ENCODE results near the gene NPAS1.

Gene NPAS1

DNA sequence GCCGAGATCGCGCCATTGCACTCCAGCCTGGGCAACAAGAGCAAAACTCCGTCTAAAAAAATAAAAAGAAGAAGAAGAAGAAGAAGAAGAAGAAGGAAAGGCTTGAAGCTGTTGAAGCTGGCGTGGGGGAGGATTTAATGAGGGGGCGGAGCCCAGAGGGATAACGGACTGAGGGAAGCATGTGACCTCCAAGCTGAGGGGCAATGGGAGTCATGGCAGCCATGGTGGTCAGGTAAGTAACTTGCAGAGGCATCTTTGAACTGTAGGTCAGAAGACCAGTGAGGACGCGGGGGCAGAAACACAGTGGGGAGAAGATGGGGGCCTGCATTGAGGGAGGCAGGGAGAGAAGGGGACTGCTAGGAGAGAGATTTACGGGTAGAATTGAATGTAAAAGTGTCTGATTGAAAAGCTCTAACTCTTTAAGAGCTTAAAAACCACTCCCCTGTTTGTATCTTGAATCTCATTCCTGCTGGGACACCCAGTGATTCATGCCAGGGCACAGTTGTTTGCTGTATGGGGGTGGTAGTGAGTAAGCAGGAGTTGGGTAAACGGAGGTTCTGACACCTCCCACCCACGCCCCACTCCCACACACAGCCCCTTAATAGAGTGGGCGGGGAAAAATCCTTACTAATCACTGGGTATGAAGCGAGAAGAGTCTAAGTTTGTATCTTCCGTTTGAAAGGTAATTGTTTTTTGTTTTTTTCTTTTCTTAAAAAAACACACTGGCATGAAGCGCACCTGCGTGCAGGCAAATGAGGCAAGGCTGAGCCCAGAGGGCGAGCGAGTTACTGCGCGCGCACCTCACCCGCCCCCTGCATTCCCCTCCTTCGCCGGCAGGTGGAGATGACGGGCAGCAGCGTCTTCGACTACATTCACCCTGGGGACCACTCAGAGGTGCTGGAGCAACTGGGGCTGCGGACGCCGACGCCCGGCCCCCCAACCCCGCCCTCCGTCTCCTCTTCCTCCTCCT lies 15.8 kb downstream of the NPAS1 start:
- peak; percentile 82 for TF ChIP-seq CTCF (IDR thresholded peaks at IDR 0.05; ENCODE audit: low read length, missing control alignments)
- DNase-seq (ENCODE audit: low read depth) = peak; percentile 80
- peak overlapping the region; percentile 56 for H3K4me3 ChIP-seq (replicated peaks; ENCODE audit: low read depth, low read length)

- DNase-seq (ENCODE audit: low read depth) = no peak
- TF ChIP-seq CTCF (IDR thresholded peaks at IDR 0.05; ENCODE audit: low read length, missing control alignments) = no peak
Measured at GRCh38 chr19:47036097-47036651, 16.5 kb downstream of the NPAS1 start.

DNA sequence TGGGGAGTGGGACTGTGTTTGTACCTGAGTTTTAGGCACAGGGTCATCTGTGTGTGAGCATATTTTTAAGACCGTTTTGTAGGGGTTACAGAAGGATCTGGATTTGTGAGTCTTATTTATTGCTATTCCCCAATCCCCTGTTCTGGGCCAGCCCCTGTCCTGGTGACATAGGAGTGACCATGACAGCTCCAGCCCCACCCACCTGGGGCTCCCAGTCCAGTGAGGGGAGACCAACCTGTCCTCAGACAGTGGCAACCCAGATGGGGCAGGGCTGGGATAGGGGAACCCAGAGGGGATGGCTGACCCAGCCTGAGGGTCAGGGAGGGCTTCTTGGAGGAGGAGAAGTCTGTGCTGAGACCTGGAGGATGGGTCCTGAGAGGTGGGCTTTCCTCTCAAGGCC lies 18.1 kb downstream of the NPAS1 start:
- DNase-seq (ENCODE audit: low read depth) = no peak
- no peak overlapping the region for H3K4me3 ChIP-seq (replicated peaks; ENCODE audit: low read depth, low read length)
- TF ChIP-seq CTCF (IDR thresholded peaks at IDR 0.05; ENCODE audit: low read length, missing control alignments) = no peak

More at GRCh38 chr19:47036097-47036651, 16.5 kb downstream of the NPAS1 start:
- peak overlapping the region; percentile 56 for H3K4me3 ChIP-seq (replicated peaks; ENCODE audit: low read depth, low read length)

- H3K4me3 ChIP-seq (replicated peaks; ENCODE audit: low read depth, low read length) = no peak overlapping the region
Measured at GRCh38 chr19:47039239-47039874, 19.7 kb downstream of the NPAS1 start.

GRCh38 chr19:47040869-47041268 lies 21.2 kb downstream of the NPAS1 start:
- DNase-seq (ENCODE audit: low read depth) = no peak
- no peak for TF ChIP-seq CTCF (IDR thresholded peaks at IDR 0.05; ENCODE audit: low read length, missing control alignments)
- H3K4me3 ChIP-seq (replicated peaks; ENCODE audit: low read depth, low read length) = no peak overlapping the region

More at GRCh38 chr19:47039239-47039874, 19.7 kb downstream of the NPAS1 start:
- TF ChIP-seq CTCF (IDR thresholded peaks at IDR 0.05; ENCODE audit: low read length, missing control alignments) = no peak
- no peak for DNase-seq (ENCODE audit: low read depth)

DNA sequence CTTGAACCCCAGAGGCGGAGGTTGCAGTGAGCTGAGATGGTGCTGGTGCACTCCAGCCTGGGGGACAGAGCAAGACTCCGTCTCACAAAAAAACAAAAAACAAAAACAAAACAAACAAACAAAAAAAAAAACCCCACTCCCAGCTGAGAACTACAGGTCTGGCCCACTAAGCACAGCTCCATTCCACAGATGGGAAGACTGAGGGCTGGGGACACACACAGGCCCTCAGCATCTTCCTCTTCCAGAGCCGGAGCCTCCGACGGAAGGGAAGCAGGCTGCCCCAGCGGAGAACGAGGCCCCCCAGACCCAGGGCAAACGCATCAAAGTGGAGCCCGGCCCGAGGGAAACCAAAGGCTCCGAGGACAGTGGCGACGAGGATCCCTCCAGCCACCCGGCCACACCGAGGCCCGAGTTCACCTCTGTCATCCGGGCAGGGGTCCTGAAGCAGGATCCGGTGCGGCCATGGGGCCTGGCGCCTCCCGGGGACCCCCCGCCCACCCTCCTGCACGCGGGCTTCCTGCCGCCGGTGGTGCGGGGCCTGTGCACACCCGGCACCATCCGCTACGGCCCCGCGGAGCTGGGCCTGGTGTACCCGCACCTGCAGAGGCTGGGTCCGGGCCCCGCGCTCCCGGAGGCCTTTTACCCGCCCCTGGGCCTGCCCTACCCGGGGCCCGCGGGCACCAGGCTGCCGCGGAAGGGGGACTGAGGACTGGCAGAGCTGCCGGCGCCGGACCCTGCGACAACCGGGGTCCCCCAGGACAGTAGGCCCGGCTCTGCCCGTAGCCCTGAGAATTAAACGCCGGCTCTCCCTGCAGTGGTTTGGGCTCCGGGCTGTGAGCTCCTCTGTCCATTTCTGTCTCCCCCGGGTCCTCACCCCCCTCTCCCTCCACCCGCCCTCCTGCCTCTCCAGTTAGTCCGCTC lies 25.6 kb downstream of the NPAS1 start:
- H3K4me3 ChIP-seq (replicated peaks; ENCODE audit: low read depth, low read length) = no peak overlapping the region
- no peak for DNase-seq (ENCODE audit: low read depth)
- TF ChIP-seq CTCF (IDR thresholded peaks at IDR 0.05; ENCODE audit: low read length, missing control alignments) = no peak

All from fibroblast of pulmonary artery (primary cell).